Epithelial cell of umbilical artery (primary cell): ENCODE measurements around the gene DUS3L. TPM values are rescaled to one million over a fixed set of nuclear protein-coding genes. Genes with fewer than 3 reads are reported as not detected.

Experiments used
- total RNA-seq: library from RNA; depleted of rRNA; stranded (reverse); fragments of >200 nt; gene quantifications from 2 replicates; pipeline ENCODE4 v1.2.3, GENCODE V29; 2014

DUS3L gene
- 29.2 and 35.0 TPM in 2 replicates for total RNA-seq

DNA sequence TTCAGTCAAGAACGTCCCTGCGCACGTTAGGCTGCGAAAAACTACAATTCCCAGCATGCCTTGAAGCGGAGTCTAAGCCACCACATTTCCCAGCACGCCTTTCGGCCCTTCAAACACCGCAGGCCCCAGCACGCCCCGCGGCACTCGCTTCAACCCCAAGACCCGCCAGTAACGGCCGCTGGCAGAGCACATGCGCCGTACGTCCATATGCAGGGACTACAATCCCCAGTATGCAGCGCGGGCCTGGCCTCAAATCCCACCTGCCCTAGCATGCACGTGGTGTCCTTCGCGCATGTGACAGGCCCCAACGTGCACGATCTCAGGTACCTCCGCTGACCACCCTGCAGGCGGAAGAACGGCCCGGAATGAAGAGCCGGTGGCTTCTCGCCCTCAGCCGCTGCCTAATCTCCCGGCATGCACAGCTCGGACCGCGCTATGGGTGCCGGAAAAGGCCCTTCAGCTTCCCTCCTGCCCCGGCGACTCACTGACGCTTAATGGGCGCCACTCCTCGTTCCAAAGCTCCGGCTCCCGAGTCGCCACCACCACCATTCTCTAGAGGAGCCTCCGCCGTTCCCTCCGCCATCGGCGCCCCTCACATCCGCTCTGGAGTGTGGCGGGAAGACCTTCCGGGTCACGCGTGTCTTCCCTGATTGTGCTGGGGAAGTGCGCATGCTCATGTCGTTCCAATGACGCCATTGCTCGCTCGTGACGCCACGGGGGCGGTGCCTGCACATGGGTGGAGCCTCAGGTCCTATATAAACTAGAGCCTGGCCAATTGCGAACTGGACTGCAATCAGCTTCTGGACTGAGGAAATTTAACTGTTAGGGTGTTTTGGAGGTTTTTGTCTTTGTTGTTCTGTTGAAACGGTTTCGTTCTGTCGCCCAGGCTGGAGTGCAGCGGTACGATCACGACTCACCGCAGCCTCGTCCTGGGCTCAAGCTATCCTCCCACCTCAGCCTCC lies at the start of gene DUS3L:
TSS of gene DUS3L (minus strand) at position 605 of the 962 bp plus-strand sequence. CDS start at position 583, 22 bp downstream.

DNA sequence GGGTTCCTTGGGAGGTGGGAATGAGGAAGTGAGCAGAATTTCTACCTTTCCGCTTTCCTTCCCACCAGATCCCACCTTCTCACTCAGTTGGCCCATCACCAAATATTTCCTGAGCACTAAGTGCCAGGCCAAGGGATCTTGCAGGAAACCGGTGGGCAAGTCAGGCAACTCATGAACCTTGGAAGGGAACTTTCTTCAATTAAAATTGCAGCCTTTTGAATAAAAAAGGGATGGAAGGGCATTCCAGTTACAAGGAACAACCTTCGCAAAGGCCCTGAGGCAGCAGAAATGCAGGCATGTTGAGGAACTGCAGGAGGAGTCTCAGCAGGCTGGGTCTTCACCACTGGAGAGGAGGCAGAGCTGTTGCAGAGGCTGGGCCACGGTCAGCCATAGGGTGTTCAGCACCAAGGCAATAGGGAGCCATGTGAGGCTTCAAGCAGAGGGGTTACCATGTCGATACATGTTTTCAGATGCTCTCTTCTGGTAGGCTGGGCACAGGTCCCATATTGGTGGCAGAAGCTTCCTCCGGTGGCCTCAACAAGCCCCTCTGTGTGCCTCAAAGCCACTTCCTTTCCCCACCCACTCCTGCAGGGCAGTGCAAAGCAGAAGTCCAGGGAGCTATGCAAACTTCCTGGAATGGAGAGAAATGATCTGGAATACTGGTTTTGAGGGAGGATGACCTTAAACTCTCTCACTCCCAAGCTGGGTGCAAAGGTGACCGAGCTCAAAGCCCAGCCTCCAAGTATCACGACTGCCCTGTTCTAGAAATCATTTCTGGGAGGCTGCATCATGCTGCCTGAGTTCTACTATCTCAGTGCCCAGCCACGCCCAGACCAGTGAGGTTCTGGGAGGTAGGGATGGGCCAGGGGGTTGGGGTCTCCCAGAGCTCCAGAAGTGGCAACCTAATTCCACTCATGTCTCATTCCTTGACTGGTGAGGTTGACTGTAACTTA lies 48.4 kb upstream of the DUS3L start, which contains the start of gene FUT6:
TSS of gene FUT6 (minus strand) at position 638 of the 953 bp plus-strand sequence. CDS start 7,135 bp downstream, outside the sequence.

DNA sequence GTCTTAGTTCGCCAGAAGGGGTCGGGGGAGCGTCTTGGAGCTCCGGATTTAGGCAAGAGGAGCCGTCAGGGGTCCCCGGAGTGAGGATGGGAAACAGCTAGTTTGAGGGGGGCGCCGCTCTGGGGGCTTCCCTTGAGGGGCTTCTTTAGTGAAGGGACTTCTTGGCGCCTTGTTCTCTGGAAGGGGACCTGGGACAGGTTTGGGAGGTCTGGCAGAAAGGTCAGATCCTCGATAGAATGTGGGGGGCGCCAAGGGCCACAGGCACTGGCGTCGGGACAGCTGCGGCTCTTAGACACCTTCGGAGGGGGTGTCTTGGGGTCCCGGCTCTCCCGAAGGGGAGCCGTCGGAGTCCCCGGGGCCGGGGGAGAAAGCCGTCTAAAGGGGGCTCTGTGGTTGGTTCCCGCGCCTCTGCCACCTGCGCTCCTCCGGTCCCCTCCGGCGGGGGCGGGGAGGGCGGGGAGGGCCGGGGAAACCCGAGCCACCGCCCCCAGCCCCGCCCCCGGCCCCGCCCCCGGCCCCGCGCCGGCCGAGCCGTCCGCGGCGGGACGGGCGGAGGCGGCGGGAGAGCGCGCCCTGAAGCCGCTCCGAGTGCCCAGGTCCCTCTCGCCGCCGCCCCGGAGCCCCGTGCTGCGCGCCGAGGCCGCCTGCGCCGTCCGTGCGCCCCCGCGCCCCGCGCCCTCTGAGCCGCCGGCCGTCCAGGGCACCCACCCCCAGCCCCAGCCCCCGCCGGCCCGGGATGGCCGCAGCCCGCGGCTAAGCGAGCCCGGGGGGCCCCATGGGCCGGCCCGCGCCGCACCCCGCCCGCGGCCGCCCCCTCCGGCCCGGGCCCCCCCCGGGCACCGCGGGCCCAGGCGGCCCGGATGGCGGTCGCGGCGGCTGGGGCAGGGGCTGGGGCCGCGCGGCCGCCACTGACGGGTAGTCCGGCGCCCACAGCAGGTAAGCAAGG lies 13.8 kb upstream of the DUS3L start, which contains the start of gene NRTN:
TSS of gene NRTN (plus strand) at position 552 of the 946 bp plus-strand sequence. CDS start 19,099 bp downstream, outside the sequence.

GRCh38 chr19:5784581-5785147 lies 6.3 kb downstream of the DUS3L start, which contains the start of gene PRR22:
Gene PRR22, minus strand, starts transcription at chr19:5784746. Its CDS starts 86 bp downstream, at chr19:5784660.

Other genes starting within 250 kb of the DUS3L start
- gene TINCR, start 223.2 kb downstream of the DUS3L start, total RNA-seq: not detected in 2 replicates
- 26.6 and 30.9 TPM in 2 replicates for gene SAFB2, start 168.4 kb downstream of the DUS3L start, total RNA-seq
- 47.1 and 52.9 TPM in 2 replicates for gene SAFB, start 168.1 kb downstream of the DUS3L start, total RNA-seq
- 27.8 and 32.5 TPM in 2 replicates for gene MICOS13, start 110.6 kb downstream of the DUS3L start, total RNA-seq
- 7.3 and 7.8 TPM in 2 replicates for gene HSD11B1L, start 110.1 kb downstream of the DUS3L start, total RNA-seq
- gene RPL36, start 100.9 kb downstream of the DUS3L start, total RNA-seq: 513 and 637 TPM in 2 replicates
- gene LONP1, start 71.0 kb downstream of the DUS3L start, total RNA-seq: 92.9 and 106 TPM in 2 replicates
- not detected in 2 replicates for gene CATSPERD, start 70.5 kb downstream of the DUS3L start, total RNA-seq
- under 0.01 and 0.30 TPM in 2 replicates for gene PRR22, start 6.4 kb downstream of the DUS3L start, total RNA-seq
- not detected in 2 replicates for gene NRTN, start 13.9 kb upstream of the DUS3L start, total RNA-seq
- gene FUT6, start 48.5 kb upstream of the DUS3L start, total RNA-seq: not detected in 2 replicates
- gene FUT3, start 60.3 kb upstream of the DUS3L start, total RNA-seq: not detected in 2 replicates
- not detected in 2 replicates for gene FUT5, start 79.4 kb upstream of the DUS3L start, total RNA-seq
- 211 and 432 TPM in 2 replicates for gene NDUFA11, start 112.6 kb upstream of the DUS3L start, total RNA-seq
- 4.5 and 7.6 TPM in 2 replicates for gene VMAC, start 113.7 kb upstream of the DUS3L start, total RNA-seq
- 0.97 and 2.0 TPM in 2 replicates for gene CAPS, start 123.1 kb upstream of the DUS3L start, total RNA-seq
- 28.9 and 46.5 TPM in 2 replicates for gene RANBP3, start 187.0 kb upstream of the DUS3L start, total RNA-seq